RWPE2 (cell line): ENCODE results near the gene TEX55.
A peak's percentile ranks its signal among the peaks of the same experiment; 100 is the strongest.

ENCODE experiments used
- ATAC-seq: fragments of 200-7000 bp; cut with Tn5 transposase; 3 replicates; pipeline ENCODE4 v1.9.1; 2021; ENCODE audit warnings: low read depth
- DNase-seq: peaks from one replicate; pipeline ENCODE4 v3.0.0-alpha.2; 2020; ENCODE audit warnings: low spot score
- H3K27ac ChIP-seq: fragments of 450-650 bp; 2 replicates; pipeline ENCODE4 v1.5.1; 2017; ENCODE audit warnings: mild to moderate bottlenecking; ENCODE audit not compliant: poor library complexity, severe bottlenecking
- H3K27me3 ChIP-seq: fragments of 250-450 bp; sonication (Bioruptor Pico); 2 replicates; pipeline ENCODE4 v1.5.1; 2021; ENCODE audit warnings: mild to moderate bottlenecking, moderate library complexity; ENCODE audit not compliant: insufficient read depth, poor library complexity, severe bottlenecking
- H3K36me3 ChIP-seq: fragments of 250-450 bp; sonication (Bioruptor Pico); 2 replicates; pipeline ENCODE4 v1.5.1; 2020; ENCODE audit warnings: low read depth, mild to moderate bottlenecking, moderate library complexity
- H3K4me1 ChIP-seq: fragments of 250-450 bp; sonication (Bioruptor Pico); 2 replicates; pipeline ENCODE4 v1.5.1; 2021; ENCODE audit warnings: mild to moderate bottlenecking, moderate library complexity; ENCODE audit not compliant: insufficient read depth, poor library complexity, severe bottlenecking
- H3K4me3 ChIP-seq: fragments of 250-450 bp; sonication (Bioruptor Pico); 2 replicates; pipeline ENCODE4 v1.5.1; 2021; ENCODE audit warnings: mild to moderate bottlenecking, moderate library complexity; ENCODE audit not compliant: severe bottlenecking
- H3K9me3 ChIP-seq: fragments of 250-450 bp; sonication (Bioruptor Pico); 2 replicates; pipeline ENCODE4 v1.5.1; 2021; ENCODE audit warnings: mild to moderate bottlenecking, moderate library complexity; ENCODE audit not compliant: severe bottlenecking
- TF ChIP-seq, protein P1 (sequence below): fragments of 450-650 bp; IDR thresholded peaks from one replicate; pipeline ENCODE4 v1.5.1; 2017; ENCODE audit warnings: mild to moderate bottlenecking, moderate library complexity; ENCODE audit not compliant: poor library complexity, severe bottlenecking

Gene TEX55

DNA sequence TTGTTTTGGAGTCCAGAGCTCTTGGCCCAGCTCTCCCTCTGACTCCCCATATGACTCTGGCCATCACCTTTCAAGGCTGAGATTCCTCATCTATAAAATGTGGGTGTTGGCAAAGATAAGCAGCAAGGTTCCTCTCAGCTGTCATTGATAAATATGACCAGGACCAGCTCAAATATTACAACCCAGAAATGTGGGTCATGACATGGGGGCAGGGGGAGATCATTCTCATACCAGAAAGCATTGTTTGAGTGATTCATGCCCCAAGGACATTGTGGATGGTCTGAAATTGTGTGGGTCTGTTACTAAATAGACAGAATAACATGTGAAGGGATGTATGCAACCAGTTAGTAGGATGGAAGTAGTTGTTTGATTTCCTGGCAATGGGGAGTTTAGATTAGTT, 41.3 kb downstream of the TEX55 start:
- H3K36me3 ChIP-seq, result no peaks in the 10 kb centered on the region
- DNase-seq (no peak), ATAC-seq (no peak)
- no peaks in the 10 kb centered on the region for H3K27me3 ChIP-seq
- H3K27ac ChIP-seq, result no peak overlapping the region
- H3K9me3 ChIP-seq, result no peaks in the 10 kb centered on the region
- H3K4me3 ChIP-seq, result no peak overlapping the region
- H3K4me1 ChIP-seq, result peaks cover 12% of the 10 kb centered on the region
- TF ChIP-seq, protein P1, sequence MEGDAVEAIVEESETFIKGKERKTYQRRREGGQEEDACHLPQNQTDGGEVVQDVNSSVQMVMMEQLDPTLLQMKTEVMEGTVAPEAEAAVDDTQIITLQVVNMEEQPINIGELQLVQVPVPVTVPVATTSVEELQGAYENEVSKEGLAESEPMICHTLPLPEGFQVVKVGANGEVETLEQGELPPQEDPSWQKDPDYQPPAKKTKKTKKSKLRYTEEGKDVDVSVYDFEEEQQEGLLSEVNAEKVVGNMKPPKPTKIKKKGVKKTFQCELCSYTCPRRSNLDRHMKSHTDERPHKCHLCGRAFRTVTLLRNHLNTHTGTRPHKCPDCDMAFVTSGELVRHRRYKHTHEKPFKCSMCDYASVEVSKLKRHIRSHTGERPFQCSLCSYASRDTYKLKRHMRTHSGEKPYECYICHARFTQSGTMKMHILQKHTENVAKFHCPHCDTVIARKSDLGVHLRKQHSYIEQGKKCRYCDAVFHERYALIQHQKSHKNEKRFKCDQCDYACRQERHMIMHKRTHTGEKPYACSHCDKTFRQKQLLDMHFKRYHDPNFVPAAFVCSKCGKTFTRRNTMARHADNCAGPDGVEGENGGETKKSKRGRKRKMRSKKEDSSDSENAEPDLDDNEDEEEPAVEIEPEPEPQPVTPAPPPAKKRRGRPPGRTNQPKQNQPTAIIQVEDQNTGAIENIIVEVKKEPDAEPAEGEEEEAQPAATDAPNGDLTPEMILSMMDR, result no peak

DNA sequence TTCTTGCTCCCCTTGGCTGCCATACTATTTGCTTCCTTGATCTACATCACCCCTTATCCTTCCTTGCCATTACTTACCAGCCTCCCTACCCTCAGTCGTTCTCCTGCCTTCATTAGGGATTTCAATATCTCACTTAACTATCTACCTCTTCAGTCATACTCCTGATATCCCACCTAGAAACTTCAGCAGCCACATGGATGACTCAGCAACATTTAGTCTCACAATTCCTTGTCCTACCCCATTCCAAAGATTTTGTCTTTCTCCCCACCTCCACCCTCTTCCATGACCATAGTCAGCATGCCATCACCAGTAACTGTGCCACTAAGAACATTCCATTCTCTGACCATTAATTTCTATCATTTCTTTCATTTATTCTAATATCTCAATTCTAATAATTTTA, 45.8 kb downstream of the TEX55 start:
- H3K36me3 ChIP-seq, result no peaks in the 10 kb centered on the region
- H3K4me3 ChIP-seq, result no peak overlapping the region
- no peaks in the 10 kb centered on the region for H3K27me3 ChIP-seq
- no peak overlapping the region for H3K27ac ChIP-seq
- no peaks in the 10 kb centered on the region for H3K9me3 ChIP-seq
- no peak for ATAC-seq
- no peak for DNase-seq
- TF ChIP-seq, protein P1, result no peak
- H3K4me1 ChIP-seq, result no peaks in the 10 kb centered on the region

DNA sequence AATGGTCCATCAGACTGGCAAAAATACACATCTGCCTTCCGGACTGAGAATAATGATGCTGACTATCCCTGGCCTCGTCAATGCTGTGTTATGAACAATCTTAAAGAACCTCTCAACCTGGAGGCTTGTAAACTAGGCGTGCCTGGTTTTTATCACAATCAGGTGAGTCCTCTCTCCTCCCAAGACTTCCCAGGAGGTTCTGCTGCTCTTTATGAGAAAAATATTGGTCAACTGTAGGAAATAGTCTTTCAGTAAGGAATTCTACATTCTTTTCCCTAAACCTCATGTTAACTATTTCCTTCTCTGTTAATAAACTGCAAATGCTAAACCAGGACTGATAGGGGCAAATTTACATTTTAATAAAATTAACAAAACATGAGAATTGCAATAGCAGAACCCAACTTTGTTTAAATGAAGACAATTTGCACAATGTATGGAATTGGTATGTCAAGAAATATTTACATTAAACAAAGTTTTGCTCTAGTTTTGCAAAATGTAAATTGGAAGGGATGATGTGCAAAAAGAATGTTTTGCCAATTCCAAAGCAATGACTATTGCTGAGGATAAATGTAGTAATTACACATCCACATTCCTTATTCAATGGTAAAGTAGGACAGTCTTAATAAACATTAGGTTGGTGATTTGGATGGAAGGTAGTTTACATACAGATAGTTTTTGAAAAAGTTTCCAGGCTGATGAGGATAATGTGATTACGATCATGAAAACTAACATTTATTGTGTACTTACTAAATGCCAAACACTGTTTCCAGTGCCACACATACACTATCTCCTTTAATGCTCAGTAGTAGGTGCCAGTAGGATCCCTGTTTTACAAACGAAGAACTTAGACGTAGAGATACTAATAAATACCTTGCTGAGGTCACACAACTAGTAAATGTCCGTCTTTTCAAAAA, 48.5 kb downstream of the TEX55 start:
- Histone ChIP-seq H3K27me3 (no peaks in the 10 kb centered on the region), H3K27ac (peak overlapping the region; percentile 8), H3K9me3 (no peaks in the 10 kb centered on the region), H3K4me3 (no peak overlapping the region), H3K36me3 (no peaks in the 10 kb centered on the region), H3K4me1 (no peaks in the 10 kb centered on the region)
- DNase-seq (no peak), ATAC-seq (peak; percentile 48; the same call in 2 of the 3 replicates)
- TF ChIP-seq, protein P1, result no peak

DNA sequence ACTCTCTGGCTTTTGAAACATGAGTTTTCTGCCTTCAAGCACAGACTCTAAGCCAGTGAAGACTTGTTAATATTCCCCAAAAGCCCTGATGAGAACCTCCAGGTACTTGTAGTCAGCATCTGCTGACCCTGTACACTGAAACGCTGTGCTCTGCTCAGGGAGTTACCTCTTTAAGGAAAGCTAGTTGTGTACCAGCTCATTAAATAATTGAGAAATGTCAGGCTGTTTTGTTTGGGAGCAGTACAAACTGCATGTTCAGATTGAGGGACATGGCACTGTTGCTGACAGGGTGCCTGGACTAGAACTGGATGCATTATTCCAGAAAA, 49.1 kb downstream of the TEX55 start:
- H3K36me3 ChIP-seq, result no peaks in the 10 kb centered on the region
- TF ChIP-seq, protein P1, result no peak
- H3K9me3 ChIP-seq, result no peaks in the 10 kb centered on the region
- H3K27ac ChIP-seq, result no peak overlapping the region
- no peaks in the 10 kb centered on the region for H3K27me3 ChIP-seq
- no peak for ATAC-seq
- no peak overlapping the region for H3K4me3 ChIP-seq
- no peaks in the 10 kb centered on the region for H3K4me1 ChIP-seq
- DNase-seq, result no peak

DNA sequence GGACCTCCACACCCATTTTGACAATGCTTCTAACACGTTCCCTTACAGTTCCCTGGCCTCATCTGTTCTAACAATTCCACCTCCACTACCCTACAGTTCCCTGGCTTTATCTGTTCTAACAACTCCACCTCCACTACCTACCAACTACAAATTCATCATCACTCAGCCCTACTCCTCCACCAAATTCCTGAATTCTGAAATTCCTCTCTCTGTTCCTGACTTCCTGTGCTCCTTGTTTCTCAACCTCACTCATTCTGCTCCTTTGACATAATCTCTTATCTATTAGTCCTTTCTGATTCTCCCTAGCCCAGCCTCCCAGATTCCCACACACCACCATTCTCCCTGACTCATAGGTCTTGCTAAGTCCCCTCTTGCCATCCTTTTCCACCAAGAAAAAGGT, 49.9 kb downstream of the TEX55 start:
- TF ChIP-seq, protein P1, result no peak
- Histone ChIP-seq H3K4me1 (no peaks in the 10 kb centered on the region), H3K27me3 (no peaks in the 10 kb centered on the region), H3K36me3 (no peaks in the 10 kb centered on the region), H3K27ac (no peak overlapping the region), H3K9me3 (no peaks in the 10 kb centered on the region), H3K4me3 (no peak overlapping the region)
- ATAC-seq (peak; percentile 48; the same call in 2 of the 3 replicates), DNase-seq (no peak)
